PFSK-1 (cell line): ENCODE data around the gene FADS1.

Experiments used
- FOXP2 ChIP-seq: optimal IDR thresholded peaks from 2 replicates; pipeline ENCODE3; 2011; ENCODE audit warnings: borderline replicate concordance, control low read depth, inconsistent platforms; ENCODE audit not compliant: insufficient read depth; ENCODE audit errors: extremely low read length, extremely low read depth
- POLR2AphosphoS5 ChIP-seq: IDR thresholded peaks from 2 replicates; pipeline ENCODE4 v1.6.1; 2012; ENCODE audit warnings: low read depth, mild to moderate bottlenecking, control low read depth, low read length, moderate library complexity
- SIN3A ChIP-seq: IDR thresholded peaks from 2 replicates; pipeline ENCODE4 v1.6.1; 2012; ENCODE audit warnings: mild to moderate bottlenecking, low read length, moderate library complexity, borderline replicate concordance; ENCODE audit not compliant: insufficient read depth
- TAF1 ChIP-seq: IDR thresholded peaks from 2 replicates; pipeline ENCODE4 v1.6.1; 2012; ENCODE audit warnings: low read length, control low read depth, borderline replicate concordance; ENCODE audit not compliant: insufficient read depth
- TF ChIP-seq, protein P1 (sequence below), 2 experiments: IDR thresholded peaks; 2 replicates each; pipeline versions ENCODE4 v1.6.1 to v1.8.0; 2011 to 2012; ENCODE audit warnings: low read depth in 2 of 2, low read length in 2 of 2, control low read depth in 1 of 2, inconsistent platforms in 1 of 2, mild to moderate bottlenecking in 1 of 2, moderate library complexity in 1 of 2; ENCODE audit not compliant: insufficient read depth in 1 of 2

FADS1 gene

DNA sequence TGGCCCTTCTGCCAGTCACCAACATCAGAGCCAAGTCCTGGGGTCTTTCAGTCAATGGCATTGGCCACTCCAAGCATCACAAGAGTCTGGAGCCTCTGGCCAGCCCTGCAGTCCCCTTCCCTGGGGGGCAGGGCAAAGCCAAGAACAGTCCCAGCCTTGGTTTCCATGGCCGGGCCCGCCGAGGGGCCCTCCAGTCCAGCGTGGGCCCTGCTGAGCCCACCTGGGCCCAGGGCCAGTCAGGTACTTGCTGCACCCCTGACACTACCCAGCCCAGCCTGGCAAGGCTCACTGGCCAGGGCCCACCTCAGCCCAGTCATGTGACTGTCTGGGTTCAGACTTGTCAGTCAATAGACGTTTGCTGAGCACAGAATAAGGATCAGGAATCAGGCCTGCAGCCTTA, 35.2 kb downstream of the FADS1 start:
- TF ChIP-seq SIN3A (no peak), FOXP2 (no peak), POLR2AphosphoS5 (no peak), TAF1 (no peak)
- TF ChIP-seq, protein P1, sequence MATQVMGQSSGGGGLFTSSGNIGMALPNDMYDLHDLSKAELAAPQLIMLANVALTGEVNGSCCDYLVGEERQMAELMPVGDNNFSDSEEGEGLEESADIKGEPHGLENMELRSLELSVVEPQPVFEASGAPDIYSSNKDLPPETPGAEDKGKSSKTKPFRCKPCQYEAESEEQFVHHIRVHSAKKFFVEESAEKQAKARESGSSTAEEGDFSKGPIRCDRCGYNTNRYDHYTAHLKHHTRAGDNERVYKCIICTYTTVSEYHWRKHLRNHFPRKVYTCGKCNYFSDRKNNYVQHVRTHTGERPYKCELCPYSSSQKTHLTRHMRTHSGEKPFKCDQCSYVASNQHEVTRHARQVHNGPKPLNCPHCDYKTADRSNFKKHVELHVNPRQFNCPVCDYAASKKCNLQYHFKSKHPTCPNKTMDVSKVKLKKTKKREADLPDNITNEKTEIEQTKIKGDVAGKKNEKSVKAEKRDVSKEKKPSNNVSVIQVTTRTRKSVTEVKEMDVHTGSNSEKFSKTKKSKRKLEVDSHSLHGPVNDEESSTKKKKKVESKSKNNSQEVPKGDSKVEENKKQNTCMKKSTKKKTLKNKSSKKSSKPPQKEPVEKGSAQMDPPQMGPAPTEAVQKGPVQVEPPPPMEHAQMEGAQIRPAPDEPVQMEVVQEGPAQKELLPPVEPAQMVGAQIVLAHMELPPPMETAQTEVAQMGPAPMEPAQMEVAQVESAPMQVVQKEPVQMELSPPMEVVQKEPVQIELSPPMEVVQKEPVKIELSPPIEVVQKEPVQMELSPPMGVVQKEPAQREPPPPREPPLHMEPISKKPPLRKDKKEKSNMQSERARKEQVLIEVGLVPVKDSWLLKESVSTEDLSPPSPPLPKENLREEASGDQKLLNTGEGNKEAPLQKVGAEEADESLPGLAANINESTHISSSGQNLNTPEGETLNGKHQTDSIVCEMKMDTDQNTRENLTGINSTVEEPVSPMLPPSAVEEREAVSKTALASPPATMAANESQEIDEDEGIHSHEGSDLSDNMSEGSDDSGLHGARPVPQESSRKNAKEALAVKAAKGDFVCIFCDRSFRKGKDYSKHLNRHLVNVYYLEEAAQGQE (IDR thresholded peaks at IDR 0.05; ENCODE audit: insufficient read depth in 1 of 2, low read depth in 2 of 2, low read length in 2 of 2) = no peak

DNA sequence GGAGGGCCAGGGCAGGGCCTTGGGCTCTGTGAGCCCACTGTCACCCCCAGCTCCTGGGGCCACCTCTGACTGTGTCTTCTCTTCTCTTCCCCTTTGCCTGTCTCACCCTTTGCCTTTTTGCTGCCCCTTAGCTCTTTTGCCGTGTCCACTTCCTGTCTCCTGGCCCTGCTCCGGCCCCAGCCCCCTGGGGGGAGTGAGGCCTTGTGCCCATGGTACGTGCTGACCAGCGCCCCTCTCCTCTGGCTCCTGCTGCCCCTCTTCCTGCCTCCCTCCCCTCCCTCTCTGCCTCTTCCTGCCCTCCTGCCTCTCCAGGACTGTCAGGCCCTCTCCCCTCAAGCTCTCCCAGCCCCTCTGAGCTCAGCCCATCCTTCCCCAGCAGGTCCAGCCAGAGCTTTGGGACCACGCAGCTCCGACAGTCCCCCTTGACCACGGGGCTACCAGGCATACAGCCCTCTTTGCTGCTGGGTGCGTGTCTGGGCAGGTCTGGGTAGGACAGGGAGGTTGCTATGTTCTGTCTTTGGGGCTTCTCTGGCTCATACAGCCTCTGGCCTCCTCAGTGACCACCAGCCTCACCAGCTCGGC, 36.1 kb downstream of the FADS1 start:
- TF ChIP-seq SIN3A (no peak), TAF1 (no peak), FOXP2 (no peak), POLR2AphosphoS5 (no peak)
- TF ChIP-seq, protein P1 (IDR thresholded peaks at IDR 0.05; ENCODE audit: insufficient read depth in 1 of 2, low read depth in 2 of 2, low read length in 2 of 2) = no peak

DNA sequence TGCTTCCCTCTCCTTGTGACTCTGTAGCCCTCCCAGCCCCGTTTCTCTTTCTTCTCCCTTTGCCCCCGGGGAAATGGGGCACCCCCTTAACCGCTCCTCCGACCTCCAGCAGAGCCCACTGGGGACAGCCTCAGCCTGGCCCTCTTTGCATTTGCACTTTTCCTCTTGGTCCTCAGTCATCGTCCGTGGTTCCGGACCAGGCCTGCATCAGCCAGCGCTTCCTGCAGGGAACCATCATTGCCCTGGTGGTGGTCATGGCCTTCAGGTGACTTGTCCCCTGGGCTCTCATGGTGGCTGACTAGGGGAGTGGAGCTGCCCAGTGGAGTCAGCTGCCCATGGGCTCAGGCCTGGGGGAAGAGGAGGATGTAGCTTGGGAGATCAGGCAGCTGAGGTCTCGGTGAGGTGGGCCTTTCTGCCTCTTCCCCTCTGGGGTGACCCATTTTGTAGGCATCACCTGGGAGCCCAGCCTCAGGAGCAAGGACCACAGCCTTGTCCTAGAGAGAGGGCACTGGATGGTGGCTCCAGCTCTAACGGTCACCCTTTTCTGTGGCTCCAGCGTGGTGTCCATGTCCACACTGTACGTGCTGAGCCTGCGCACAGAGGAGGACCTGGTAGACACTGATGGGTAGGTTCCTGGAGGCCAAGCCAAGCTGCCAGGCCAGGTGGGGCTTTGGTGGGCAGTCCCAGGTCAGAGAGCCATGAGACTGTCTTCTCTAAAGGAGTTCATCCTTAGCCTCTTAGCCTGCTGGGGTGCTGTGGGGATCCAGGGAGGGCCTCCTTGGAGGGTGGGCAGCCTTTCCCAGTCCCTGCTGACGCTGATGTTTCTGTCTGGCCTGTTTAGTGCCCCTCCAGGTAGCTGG, 36.9 kb downstream of the FADS1 start:
- no peak for TF ChIP-seq POLR2AphosphoS5
- no peak for TF ChIP-seq SIN3A
- TF ChIP-seq FOXP2 = no peak
- TF ChIP-seq, protein P1 (IDR thresholded peaks at IDR 0.05; ENCODE audit: insufficient read depth in 1 of 2, low read depth in 2 of 2, low read length in 2 of 2) = no peak
- TF ChIP-seq TAF1 = no peak

DNA sequence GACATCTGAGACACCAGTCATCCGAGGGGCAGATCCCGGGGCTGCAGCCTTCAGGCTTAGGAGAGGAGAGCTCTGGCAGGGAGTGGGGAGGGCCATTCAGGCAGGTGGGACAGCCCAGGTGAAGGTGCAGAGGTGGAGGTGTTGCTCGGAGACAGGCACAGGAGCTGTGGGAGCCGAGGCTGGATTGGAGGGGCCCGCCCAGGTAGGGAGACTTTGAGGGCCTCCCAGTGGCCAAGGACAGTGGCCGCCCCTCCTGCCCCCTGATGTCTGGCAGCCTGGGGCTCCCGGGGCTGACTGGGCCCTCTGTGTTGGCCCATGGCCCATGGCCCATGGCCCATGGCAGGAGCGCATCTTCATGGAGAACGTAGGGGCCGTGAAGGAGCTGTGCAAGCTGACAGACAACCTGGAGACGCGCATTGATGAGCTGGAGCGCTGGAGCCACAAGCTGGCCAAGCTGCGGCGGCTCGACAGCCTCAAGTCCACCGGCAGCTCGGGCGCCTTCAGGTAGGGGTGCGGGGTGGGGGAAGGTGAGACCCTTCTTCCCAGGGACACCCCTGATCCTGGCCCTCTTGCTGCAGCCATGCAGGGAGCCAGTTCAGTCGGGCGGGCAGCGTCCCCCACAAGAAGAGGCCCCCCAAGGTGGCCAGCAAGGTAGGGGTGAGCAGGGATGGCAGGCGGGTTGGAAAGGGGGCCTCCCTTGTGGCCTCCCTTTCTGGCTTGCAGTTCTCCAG, 37.7 kb downstream of the FADS1 start:
- TF ChIP-seq SIN3A (no peak), FOXP2 (no peak), TAF1 (no peak), POLR2AphosphoS5 (no peak)
- TF ChIP-seq, protein P1 (IDR thresholded peaks at IDR 0.05; ENCODE audit: insufficient read depth in 1 of 2, low read depth in 2 of 2, low read length in 2 of 2) = no peak
